ENCODE measurements around the gene HID1.

- no peak for TF ChIP-seq SUZ12 (IDR thresholded peaks at IDR 0.05; ENCODE audit: extremely low read depth, insufficient read depth, insufficient read length)
- no peak for TF ChIP-seq ZNF274 (IDR thresholded peaks at IDR 0.05; ENCODE audit: low read depth, low read length)
Measured at GRCh38 chr17:74960570-74961342, 11.8 kb downstream of the HID1 start.
